IMR-90 (cell line): ENCODE data around the gene HMX1. TPM values are rescaled to one million over a fixed set of nuclear protein-coding genes. Genes with fewer than 3 reads are reported as not detected.

Experiments used
- ATAC-seq: fragments of 200-7000 bp; cut with Tn5 transposase; 2 replicates; pipeline ENCODE4 v1.9.1; 2020; ENCODE audit warnings: low read depth, mild to moderate bottlenecking, moderate library complexity
- BruUV-seq: library from RNA; stranded (reverse); fragments of 400-500 nt; replicated peaks from 2 replicates; lab custom pipeline; 2021; lab: Mats Ljungman, UMichigan
- CTCF ChIA-PET: fragments of 300-600 bp; formaldehyde crosslinking; extraction: SDS; loops from one replicate; lab custom pipeline; 2021; ENCODE audit warnings: antibody characterized with exemption; lab: Yijun Ruan, JAX
- POLR2A ChIA-PET: fragments of 300-600 bp; sonication (Branson Sonifier 250); formaldehyde crosslinking; loops from one replicate; lab custom pipeline; 2022; ENCODE audit warnings: antibody characterized with exemption; ENCODE audit not compliant: unreplicated experiment; lab: Charles Lee
- DNase-seq: peaks from one replicate; pipeline ENCODE4 v3.0.0; 2013
- H2AFZ ChIP-seq: replicated peaks from 2 replicates; pipeline ENCODE3; 2013; ENCODE audit warnings: low read length, mild to moderate bottlenecking; ENCODE audit not compliant: poor library complexity
- H2AK5ac ChIP-seq: 2 replicates; pipeline ENCODE4 v1.6.1; 2013; ENCODE audit warnings: low read depth, low read length, inconsistent platforms
- H2AK9ac ChIP-seq: replicated peaks from 2 replicates; pipeline ENCODE3; 2013; ENCODE audit warnings: mild to moderate bottlenecking, low read depth, low read length, moderate library complexity; ENCODE audit not compliant: poor library complexity
- H2BK120ac ChIP-seq: 2 replicates; pipeline ENCODE4 v1.6.1; 2013; ENCODE audit warnings: low read depth, low read length, inconsistent platforms
- H2BK15ac ChIP-seq: 3 replicates; pipeline ENCODE4 v1.6.1; 2013; ENCODE audit warnings: low read depth, low read length, inconsistent platforms
- H2BK20ac ChIP-seq: 2 replicates; pipeline ENCODE4 v1.6.1; 2013; ENCODE audit warnings: low read depth, mild to moderate bottlenecking, inconsistent platforms, low read length, moderate library complexity
- H2BK5ac ChIP-seq: 2 replicates; pipeline ENCODE4 v1.6.1; 2013; ENCODE audit warnings: mild to moderate bottlenecking, low read depth, low read length, inconsistent platforms; ENCODE audit not compliant: poor library complexity, severe bottlenecking
- H3K14ac ChIP-seq: replicated peaks from 2 replicates; pipeline ENCODE4 v1.6.1; 2013; ENCODE audit warnings: low read depth, low read length, inconsistent platforms
- H3K18ac ChIP-seq: 2 replicates; pipeline ENCODE4 v1.6.1; 2013; ENCODE audit warnings: low read depth, low read length, control low read depth
- H3K23ac ChIP-seq: 2 replicates; pipeline ENCODE4 v1.6.1; 2013; ENCODE audit warnings: low read depth, low read length, inconsistent platforms
- H3K27ac ChIP-seq: 2 replicates; pipeline ENCODE4 v1.5.1; 2013; ENCODE audit warnings: mild to moderate bottlenecking, control low read depth, low read length; ENCODE audit not compliant: insufficient read depth
- H3K27me3 ChIP-seq: 2 replicates; pipeline ENCODE4 v1.6.1; 2013; ENCODE audit warnings: low read length; ENCODE audit not compliant: control insufficient read depth, insufficient read depth
- H3K36me3 ChIP-seq: 2 replicates; pipeline ENCODE4 v1.6.1; 2013; ENCODE audit warnings: low read length, mixed read lengths; ENCODE audit not compliant: control insufficient read depth, insufficient read depth
- H3K4ac ChIP-seq: 2 replicates; pipeline ENCODE4 v1.6.1; 2013; ENCODE audit warnings: low read depth, low read length, inconsistent platforms
- H3K4me1 ChIP-seq: 2 replicates; pipeline ENCODE4 v1.6.1; 2013; ENCODE audit warnings: low read length, mixed read lengths; ENCODE audit not compliant: control insufficient read depth, insufficient read depth
- H3K4me2 ChIP-seq: 2 replicates; pipeline ENCODE4 v1.6.1; 2013; ENCODE audit warnings: low read depth, mild to moderate bottlenecking, control low read depth, low read length, moderate library complexity
- H3K4me3 ChIP-seq: 2 replicates; pipeline ENCODE4 v1.5.1; 2013; ENCODE audit warnings: low read depth, mild to moderate bottlenecking, control low read depth, low read length, moderate library complexity; ENCODE audit not compliant: insufficient read depth
- H3K56ac ChIP-seq: 2 replicates; pipeline ENCODE4 v1.6.1; 2013; ENCODE audit warnings: low read length, inconsistent platforms; ENCODE audit not compliant: insufficient read depth; ENCODE audit errors: extremely low read depth
- H3K79me1 ChIP-seq, 2 experiments: 2 replicates each; pipeline ENCODE4 v1.6.1; 2013; ENCODE audit warnings: low read length in 2 of 2, inconsistent platforms in 1 of 2, low read depth in 1 of 2
- H3K9ac ChIP-seq: 2 replicates; pipeline ENCODE4 v1.6.1; 2013; ENCODE audit warnings: low read depth, low read length, control low read depth
- H3K9me1 ChIP-seq: 2 replicates; pipeline ENCODE4 v1.6.1; 2013; ENCODE audit warnings: low read length, inconsistent platforms; ENCODE audit not compliant: insufficient read depth
- H3K9me3 ChIP-seq: 2 replicates; pipeline ENCODE4 v1.6.1; 2013; ENCODE audit warnings: low read length; ENCODE audit not compliant: control insufficient read depth, insufficient read depth
- H4K20me1 ChIP-seq: 2 replicates; pipeline ENCODE4 v1.6.1; 2013; ENCODE audit warnings: low read length, inconsistent platforms; ENCODE audit not compliant: insufficient read depth
- H4K5ac ChIP-seq: 2 replicates; pipeline ENCODE4 v1.6.1; 2013; ENCODE audit warnings: mild to moderate bottlenecking, low read depth, low read length, control low read depth
- H4K8ac ChIP-seq, 2 experiments: 2 replicates each; pipeline ENCODE4 v1.6.1; 2013; ENCODE audit warnings: low read depth in 2 of 2, low read length in 2 of 2, control low read depth in 1 of 2, inconsistent platforms in 1 of 2
- H4K91ac ChIP-seq: 2 replicates; pipeline ENCODE4 v1.6.1; 2013; ENCODE audit warnings: low read depth, low read length, inconsistent platforms; ENCODE audit not compliant: insufficient read depth
- BHLHE40 ChIP-seq: fragments of 150-350 bp; IDR thresholded peaks from 2 replicates; pipeline ENCODE4 v1.6.1; 2016; ENCODE audit warnings: mild to moderate bottlenecking, low read depth, low read length
- MXI1 ChIP-seq: IDR thresholded peaks from 2 replicates; pipeline ENCODE4 v1.6.1; 2012; ENCODE audit warnings: low read depth, mild to moderate bottlenecking, low read length, moderate library complexity, borderline replicate concordance
- NFE2L2 ChIP-seq: fragments of 150-350 bp; IDR thresholded peaks from 2 replicates; pipeline ENCODE4 v1.6.1; 2016; ENCODE audit warnings: low read depth, mild to moderate bottlenecking, low read length
- POLR2A ChIP-seq: IDR thresholded peaks from 2 replicates; pipeline ENCODE4 v1.6.1; 2012; ENCODE audit warnings: mild to moderate bottlenecking, low read depth, low read length
- SMC3 ChIP-seq: fragments of 150-350 bp; IDR thresholded peaks from 2 replicates; pipeline ENCODE4 v1.6.1; 2016; ENCODE audit warnings: low read depth, mild to moderate bottlenecking, antibody characterized with exemption, low read length, moderate library complexity
- WGBS, 2 experiments: methylation state at CpG; one replicate each; pipeline versions ENCODE4 v1.1.5 to v1.1.7; 2013; ENCODE audit warnings: missing lambda C conversion rate in 2 of 2; ENCODE audit not compliant: insufficient read length in 1 of 2; ENCODE audit errors: extremely low coverage in 2 of 2; 5-methylcytosine and 5-hydroxymethylcytosine counted together
- dilution Hi-C: fragments of 300-500 bp; cut with HindIII; formaldehyde crosslinking; loops from one replicate; pipeline ENCODE4 v1.14.3; 2018; ENCODE audit warnings: low sequenced_read_pairs; ENCODE audit not compliant: unreplicated experiment
- in situ Hi-C: fragments of 300-500 bp; cut with MboI; formaldehyde crosslinking; loops from 3 replicates; pipeline ENCODE4 v1.14.3; 2019; ENCODE audit warnings: low sequenced_read_pairs, inconsistent platforms, mixed read lengths
- intact Hi-C: fragments of 100-400 bp; cut with micrococcal nuclease; formaldehyde crosslinking; loops from 2 replicates; pipeline ENCODE4 v1.10.0; 2022
- polyA plus RNA-seq, 3 experiments: library from polyadenylated mRNA; depleted of rRNA; stranded (reverse); fragments of >200 nt; gene quantifications; 2 replicates each; pipeline ENCODE4 v1.2.3, GENCODE V29; 2012; ENCODE audit warnings: low replicate concordance in 1 of 3
- total RNA-seq: library from RNA; depleted of rRNA; stranded (reverse); fragments of >200 nt; gene quantifications from 2 replicates; pipeline ENCODE4 v1.2.3, GENCODE V29; 2012

Gene HMX1
- total and polyA plus RNA-seq, 2 of the 4 experiments (the other 2 are of a cell fraction), result not detected

GRCh38 chr4:8819019-8819418, 52.6 kb downstream of the HMX1 start:
- Histone ChIP-seq H3K14ac (no peak overlapping the region), H2BK120ac (no peak overlapping the region), H3K4me1 (no peaks in the 10 kb centered on the region), H3K4ac (no peak overlapping the region), H2AFZ (no peak overlapping the region), H2AK5ac (no peak overlapping the region), H3K9me1 (no peaks in the 10 kb centered on the region), H2BK5ac (no peak overlapping the region), H2BK15ac (no peak overlapping the region), H3K9me3 (peaks cover 5% of the 10 kb centered on the region; the same call in 1 of the 2 replicates), H3K18ac (no peak overlapping the region), H3K4me2 (no peak overlapping the region), H3K23ac (no peak overlapping the region), H3K56ac (no peak overlapping the region), H4K91ac (no peak overlapping the region), H4K20me1 (no peaks in the 10 kb centered on the region), H4K5ac (no peak overlapping the region), H3K4me3 (no peak overlapping the region), H3K79me1 (no peaks in the 10 kb centered on the region), H2BK20ac (no peak overlapping the region), H3K36me3 (no peaks in the 10 kb centered on the region), H3K9ac (no peak overlapping the region), H3K27me3 (no peaks in the 10 kb centered on the region), H3K27ac (no peak overlapping the region), H2AK9ac (no peak overlapping the region), H4K8ac (no peak overlapping the region)
- BruUV-seq, result no TSS peak
- in situ Hi-C loops, result no loop called here
- intact Hi-C loops, result no loop called here
- ChIA-PET CTCF (no interaction called here), POLR2A (no interaction called here)
- TF ChIP-seq MXI1 (no peak), BHLHE40 (no peak), NFE2L2 (no peak), SMC3 (no peak), POLR2A (no peak)
- DNase-seq, result no peak
- WGBS, 2 experiments, result 70% methylated on average over 2 of the region's 8 CpGs; no CpG with 5 or more reads in 1 of the 2 experiments
- ATAC-seq, result no peak
- dilution Hi-C loops, result no loop called here
